IPS-18a (cell line): ENCODE measurements around the gene PKIG.

Source experiments
- H3K27ac ChIP-seq: one replicate; pipeline ENCODE4 v1.5.1; 2013; ENCODE audit warnings: low read length
- H3K27me3 ChIP-seq: one replicate; pipeline ENCODE4 v1.6.1; 2013; ENCODE audit warnings: mild to moderate bottlenecking, low read length; ENCODE audit not compliant: control insufficient read depth, insufficient read depth
- H3K36me3 ChIP-seq: one replicate; pipeline ENCODE4 v1.6.1; 2013; ENCODE audit warnings: low read depth, low read length; ENCODE audit not compliant: control insufficient read depth
- H3K4me1 ChIP-seq: one replicate; pipeline ENCODE4 v1.6.1; 2013; ENCODE audit warnings: low read depth, low read length; ENCODE audit not compliant: control insufficient read depth
- H3K4me3 ChIP-seq: one replicate; pipeline ENCODE4 v1.5.1; 2013; ENCODE audit warnings: low read length
- H3K9ac ChIP-seq: one replicate; pipeline ENCODE4 v1.6.1; 2013; ENCODE audit warnings: mild to moderate bottlenecking, low read length, moderate library complexity
- H3K9me3 ChIP-seq: one replicate; pipeline ENCODE4 v1.6.1; 2013; ENCODE audit warnings: low read depth, low read length; ENCODE audit not compliant: control insufficient read depth

PKIG gene

DNA sequence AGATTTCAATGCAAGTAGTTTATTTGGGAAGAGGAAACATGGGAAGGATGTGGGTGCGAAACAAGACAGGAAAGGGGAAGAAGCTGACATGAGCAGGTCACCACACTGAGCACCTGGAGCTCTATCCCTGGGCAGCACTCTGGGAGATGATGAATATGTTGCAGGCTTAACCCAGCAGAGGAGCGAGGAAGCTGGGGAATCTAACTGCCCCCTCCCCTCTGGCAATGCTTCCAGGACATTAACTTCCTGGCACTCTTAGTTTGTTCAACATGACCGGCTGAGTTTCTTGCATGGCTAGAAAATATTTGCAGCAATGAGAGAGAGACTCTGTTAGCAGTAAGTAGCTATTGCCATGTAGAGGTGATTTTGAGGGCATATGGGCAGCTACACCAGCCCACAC lies 74.1 kb downstream of the PKIG start:
- Histone ChIP-seq H3K9ac (no peak overlapping the region), H3K4me3 (no peak overlapping the region), H3K4me1 (peaks cover 3% of the 10 kb centered on the region), H3K27me3 (peaks cover 19% of the 10 kb centered on the region), H3K36me3 (no peaks in the 10 kb centered on the region), H3K27ac (no peak overlapping the region), H3K9me3 (no peaks in the 10 kb centered on the region)

DNA sequence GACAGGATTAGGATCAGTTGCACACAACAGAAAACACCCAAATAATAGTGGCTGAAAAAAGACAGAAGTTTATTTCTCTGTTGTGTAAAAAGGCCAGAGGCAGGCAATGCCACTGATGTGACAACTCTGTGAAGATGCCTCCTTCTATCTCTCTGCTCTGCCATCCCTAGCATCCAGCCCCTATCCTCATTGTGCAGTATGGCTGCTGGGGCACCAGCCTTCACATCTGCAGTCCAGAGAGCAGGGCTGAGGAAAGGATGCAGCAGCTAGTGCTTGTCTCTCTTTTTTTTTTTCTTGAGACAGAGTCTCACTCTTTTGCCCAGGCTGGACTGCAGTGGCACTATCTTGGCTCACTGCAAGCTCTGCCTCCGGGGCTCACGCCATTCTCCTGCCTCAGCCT lies 75.5 kb downstream of the PKIG start:
- H3K9me3 ChIP-seq: no peaks in the 10 kb centered on the region
- H3K4me3 ChIP-seq: no peak overlapping the region
- H3K27ac ChIP-seq: no peak overlapping the region
- no peaks in the 10 kb centered on the region for H3K4me1 ChIP-seq
- H3K36me3 ChIP-seq: no peaks in the 10 kb centered on the region
- no peak overlapping the region for H3K9ac ChIP-seq
- H3K27me3 ChIP-seq: peaks cover 9% of the 10 kb centered on the region

DNA sequence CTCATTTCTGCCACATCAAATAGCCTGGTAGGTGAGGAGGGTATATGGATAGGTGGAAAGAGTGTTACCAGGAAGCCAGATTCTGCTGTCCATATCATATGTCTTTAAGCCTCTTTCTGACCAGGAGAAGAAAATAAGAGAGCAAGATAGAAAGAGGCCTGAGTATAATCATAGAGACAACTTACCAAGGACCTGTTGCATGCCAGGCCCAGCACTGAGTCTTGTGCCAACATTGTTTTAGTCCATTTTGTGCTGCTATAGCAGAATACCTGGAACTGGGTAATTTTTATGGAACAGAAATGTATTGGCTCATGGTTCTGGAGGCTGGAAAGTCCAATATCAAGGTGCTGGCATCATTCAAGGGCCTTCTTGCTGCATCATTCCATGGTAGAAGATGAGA lies 76.4 kb downstream of the PKIG start:
- H3K27ac ChIP-seq: no peak overlapping the region
- H3K4me3 ChIP-seq: no peak overlapping the region
- no peaks in the 10 kb centered on the region for H3K27me3 ChIP-seq
- no peaks in the 10 kb centered on the region for H3K36me3 ChIP-seq
- no peaks in the 10 kb centered on the region for H3K9me3 ChIP-seq
- no peaks in the 10 kb centered on the region for H3K4me1 ChIP-seq
- H3K9ac ChIP-seq: no peak overlapping the region

DNA sequence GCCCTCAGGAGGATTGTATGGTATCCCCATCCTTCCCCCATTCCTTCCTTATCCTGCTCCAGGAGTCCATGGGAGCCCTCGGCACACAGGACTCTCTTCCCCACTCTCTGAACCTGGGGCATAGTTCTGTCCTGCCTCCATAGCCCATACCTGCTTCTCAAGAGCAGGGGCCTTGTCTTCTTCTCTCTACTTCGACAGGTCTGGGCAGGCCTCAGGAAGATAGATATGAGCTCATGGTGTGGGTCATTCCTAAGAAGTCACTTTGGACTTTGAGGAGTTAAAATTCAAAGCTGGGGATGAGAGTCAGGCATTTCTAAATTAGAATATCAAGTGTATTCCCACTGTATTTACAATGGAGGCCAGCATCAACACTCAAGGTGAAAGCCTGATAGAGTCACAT lies 77.6 kb downstream of the PKIG start:
- Histone ChIP-seq H3K4me1 (no peaks in the 10 kb centered on the region), H3K27ac (no peak overlapping the region), H3K9ac (no peak overlapping the region), H3K4me3 (no peak overlapping the region), H3K9me3 (no peaks in the 10 kb centered on the region), H3K27me3 (no peaks in the 10 kb centered on the region), H3K36me3 (no peaks in the 10 kb centered on the region)

DNA sequence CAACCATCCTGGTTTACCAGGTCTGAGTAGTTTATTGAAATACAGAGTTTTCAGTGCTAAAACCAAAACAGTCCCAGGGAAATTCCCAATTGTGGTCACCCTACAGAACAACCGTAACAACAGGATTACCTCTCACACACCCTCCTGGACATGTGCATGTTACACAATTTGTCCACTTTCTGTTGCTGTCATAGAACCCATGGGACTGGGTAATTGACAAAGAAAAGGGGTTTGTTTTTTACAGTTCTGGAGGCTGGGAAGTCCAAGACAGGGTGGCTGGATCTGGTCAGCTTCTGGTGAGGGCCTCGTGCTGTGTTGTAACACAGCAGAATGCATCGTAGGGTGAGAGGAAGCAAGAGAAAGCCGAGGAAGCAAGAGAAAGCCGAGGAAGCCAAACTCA lies 78.2 kb downstream of the PKIG start:
- Histone ChIP-seq H3K27ac (no peak overlapping the region), H3K36me3 (no peaks in the 10 kb centered on the region), H3K4me1 (no peaks in the 10 kb centered on the region), H3K27me3 (no peaks in the 10 kb centered on the region), H3K4me3 (no peak overlapping the region), H3K9ac (no peak overlapping the region), H3K9me3 (no peaks in the 10 kb centered on the region)

DNA sequence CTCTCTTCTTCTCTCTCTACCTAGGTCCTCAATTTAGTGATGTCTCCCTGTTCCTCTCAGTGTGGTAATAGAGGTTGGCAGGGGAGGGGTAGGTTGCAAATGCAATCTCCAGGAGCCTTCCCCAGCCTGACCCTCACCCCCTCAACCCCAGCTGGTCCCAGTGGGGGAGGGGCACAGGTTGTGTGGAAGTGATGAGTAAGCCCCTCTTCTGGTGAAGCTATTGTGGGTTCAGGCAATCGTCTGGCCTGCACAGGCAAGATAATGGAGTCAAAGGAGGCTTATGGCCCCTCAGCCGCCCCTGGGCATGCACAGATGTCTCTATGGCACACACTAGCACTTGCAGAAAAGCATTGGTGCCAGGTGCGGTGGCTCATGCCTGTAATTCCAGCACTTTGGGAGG lies 79.9 kb downstream of the PKIG start:
- Histone ChIP-seq H3K27ac (no peak overlapping the region), H3K36me3 (no peaks in the 10 kb centered on the region), H3K4me1 (no peaks in the 10 kb centered on the region), H3K27me3 (no peaks in the 10 kb centered on the region), H3K9ac (no peak overlapping the region), H3K4me3 (no peak overlapping the region), H3K9me3 (no peaks in the 10 kb centered on the region)

DNA sequence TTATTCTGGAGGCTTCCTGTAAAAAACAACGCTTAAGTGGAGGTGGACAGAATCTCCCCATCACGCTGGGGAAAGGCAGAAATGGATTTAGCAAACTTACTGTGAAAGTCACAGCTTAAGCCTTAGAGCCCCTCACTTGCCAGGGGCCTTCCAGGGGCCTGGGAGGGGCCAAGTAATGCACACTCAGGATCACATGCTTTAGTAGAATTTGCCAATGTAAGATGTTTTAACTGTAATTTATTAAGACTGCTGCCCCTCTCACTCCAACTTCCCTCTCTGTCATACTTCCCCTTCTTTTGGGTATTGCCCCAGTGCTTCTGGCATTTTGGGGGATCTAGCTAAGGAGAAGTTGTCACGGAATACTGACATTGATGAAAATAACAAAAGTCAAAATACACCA lies 81.8 kb downstream of the PKIG start:
- Histone ChIP-seq H3K36me3 (no peaks in the 10 kb centered on the region), H3K4me1 (no peaks in the 10 kb centered on the region)

DNA sequence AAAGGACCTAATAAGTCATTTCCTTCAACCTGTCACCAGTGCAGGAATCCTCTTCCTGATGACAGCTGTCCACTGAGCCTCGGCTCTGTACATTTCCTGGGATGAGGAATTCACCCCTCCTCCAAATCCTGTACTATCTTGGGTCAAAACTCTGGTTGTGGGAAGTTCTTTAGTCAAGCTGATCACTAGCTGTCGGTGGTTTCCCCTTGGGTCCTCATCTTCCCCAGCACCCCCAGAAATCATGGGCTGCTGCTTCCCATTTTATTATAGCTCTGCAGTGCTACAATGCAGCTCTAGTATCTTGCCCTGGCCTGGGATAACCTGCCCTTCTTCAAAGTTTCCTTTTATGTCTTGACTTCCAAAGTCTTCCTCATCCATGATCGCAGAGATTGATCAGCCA lies 83.7 kb downstream of the PKIG start:
- Histone ChIP-seq H3K4me1 (no peaks in the 10 kb centered on the region), H3K9me3 (no peaks in the 10 kb centered on the region), H3K27me3 (no peaks in the 10 kb centered on the region), H3K27ac (no peak overlapping the region), H3K4me3 (no peak overlapping the region), H3K9ac (no peak overlapping the region), H3K36me3 (no peaks in the 10 kb centered on the region)

More for the DNA sequence above, 81.8 kb downstream of the PKIG start:
- no peak overlapping the region for H3K9ac ChIP-seq
- no peaks in the 10 kb centered on the region for H3K27me3 ChIP-seq
- H3K27ac ChIP-seq: no peak overlapping the region
- no peaks in the 10 kb centered on the region for H3K9me3 ChIP-seq
- no peak overlapping the region for H3K4me3 ChIP-seq
